Muscle of arm (tissue), 12 donors: ENCODE measurements around the gene TMEM63B. TPM values are rescaled to one million over a fixed set of nuclear protein-coding genes. Genes with fewer than 3 reads are reported as not detected.
A peak's percentile ranks its signal among the peaks of the same experiment; 100 is the strongest.
"Not testable (repeated sequence)": the region's sequence is repeated elsewhere in the genome, so short reads cannot be mapped to it uniquely, and the experiment has no call there.

ENCODE experiments used
- DNase-seq: peaks from one replicate; pipeline ENCODE4 v3.0.0-alpha.2; 2013
- polyA plus RNA-seq, 12 donors: library from polyadenylated mRNA; unstranded; fragments of 120-200 nt; gene quantifications; one replicate each; pipeline ENCODE4 v1.2.1, GENCODE V29; 2013; ENCODE audit not compliant: insufficient read length in 12 of 12

The TMEM63B gene
- polyA plus RNA-seq, 12 donors: 13.4 to 37.5 (median 17.9) TPM; not detected in 1

DNA sequence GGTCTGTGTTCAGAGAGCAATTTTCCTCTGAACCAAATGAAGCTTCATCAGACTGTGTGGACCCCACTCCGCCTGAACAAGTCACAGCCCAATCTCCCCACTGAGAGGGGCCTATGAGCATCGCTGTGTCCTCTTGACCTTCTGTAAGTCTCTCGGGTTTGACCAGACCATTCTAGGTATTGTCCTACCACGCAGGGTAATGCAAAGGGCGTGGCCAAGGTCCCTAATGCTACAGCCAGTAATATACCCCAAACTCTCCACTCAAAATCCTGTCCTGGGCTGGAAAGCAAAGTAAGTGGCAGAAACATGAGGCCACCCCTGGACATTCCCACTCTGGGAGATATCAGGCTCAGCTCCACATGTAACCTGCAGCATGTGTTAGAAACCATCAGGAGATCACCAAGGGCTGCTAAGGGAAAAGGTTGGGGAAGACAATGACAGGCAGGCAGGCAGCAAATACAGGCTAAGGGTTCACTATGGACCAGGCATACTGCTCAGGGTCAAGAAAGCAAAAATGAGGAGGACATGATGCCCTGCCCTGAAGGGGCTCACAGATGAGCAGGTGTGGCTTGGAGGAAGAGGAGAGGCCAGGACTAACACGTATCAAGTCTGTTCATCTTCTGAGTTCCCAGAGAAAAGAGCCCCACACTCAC is 33.5 kb upstream of the TMEM63B start:
- no peak for DNase-seq

DNA sequence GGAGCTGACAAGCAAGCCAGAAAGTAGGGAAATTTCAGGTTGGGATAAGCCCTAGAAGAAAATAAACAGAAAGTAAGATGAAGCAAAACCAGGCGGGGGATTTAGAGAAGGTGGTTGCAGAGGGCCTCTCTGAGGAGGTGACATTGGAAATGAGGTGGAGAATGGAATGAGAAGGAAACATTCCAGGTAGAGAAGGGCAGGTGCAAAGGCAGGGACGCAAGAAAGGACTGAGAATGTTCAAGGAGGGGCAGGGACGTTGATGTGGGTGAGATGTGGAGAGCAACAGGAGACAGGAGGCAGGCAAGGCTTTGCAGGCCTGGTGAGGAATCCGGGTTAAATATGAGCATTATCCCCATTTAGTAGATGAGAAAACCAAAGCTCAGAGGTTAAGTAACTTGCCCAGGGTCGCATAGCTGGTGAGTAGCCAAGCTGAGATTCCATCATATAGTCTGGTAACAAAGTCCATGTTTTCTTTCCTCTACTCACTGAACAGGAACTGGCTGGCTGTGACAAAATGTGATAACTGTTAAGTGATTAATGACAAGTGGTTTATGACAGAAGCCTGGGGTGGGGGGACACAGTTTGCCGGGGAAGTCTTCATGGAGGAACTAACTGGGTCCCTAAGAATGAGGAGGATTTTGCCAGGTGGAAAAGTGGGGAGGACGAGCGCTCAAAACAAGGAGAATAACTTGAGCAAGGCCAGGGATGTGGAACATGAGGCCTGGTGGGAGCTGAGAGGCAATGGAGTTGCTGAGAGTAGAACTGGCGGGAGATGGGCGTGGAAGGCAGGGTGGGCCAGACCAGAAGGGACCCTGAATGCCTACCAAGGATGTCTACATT is 32.7 kb upstream of the TMEM63B start:
- DNase-seq: no peak

DNA sequence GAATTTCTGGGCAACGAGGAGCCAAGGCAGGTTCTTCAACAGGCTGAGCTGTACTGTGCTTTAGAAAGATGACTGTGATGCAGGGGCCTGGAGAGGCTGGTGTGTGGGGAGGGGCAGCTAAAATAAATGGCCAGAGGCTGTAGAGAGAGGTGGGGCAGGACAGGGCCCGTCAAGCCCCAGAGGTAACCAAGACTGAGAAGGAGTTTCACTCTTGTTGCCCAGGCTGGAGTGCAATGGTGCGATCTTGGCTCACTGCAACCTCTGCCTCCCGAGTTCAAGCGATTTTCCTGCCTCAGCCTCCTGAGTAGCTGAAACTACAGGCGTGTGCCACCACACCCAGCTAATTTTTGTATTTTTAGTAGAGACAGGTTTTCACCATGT is 32.1 kb upstream of the TMEM63B start:
- not testable (repeated sequence) for DNase-seq

DNA sequence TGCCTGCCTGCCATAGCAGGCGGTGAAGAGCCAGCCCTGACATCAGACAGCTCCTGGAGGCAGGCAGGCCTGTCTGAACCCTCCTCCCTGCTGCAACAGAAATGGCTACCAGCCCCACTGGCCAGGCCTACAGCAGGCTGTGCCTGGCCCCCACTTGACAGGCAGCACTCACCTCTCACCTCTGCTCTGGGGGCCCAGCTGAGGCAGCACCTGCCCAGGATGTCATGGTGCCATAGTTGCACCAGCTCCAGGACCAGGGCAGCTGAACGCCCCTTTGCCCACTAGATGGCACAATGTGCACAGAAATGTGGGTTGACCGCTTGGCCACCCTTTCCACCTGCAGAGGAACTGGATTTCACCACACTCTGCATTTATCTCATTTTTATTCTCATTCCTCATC is 30.7 kb upstream of the TMEM63B start:
- peak; percentile 75 for DNase-seq

DNA sequence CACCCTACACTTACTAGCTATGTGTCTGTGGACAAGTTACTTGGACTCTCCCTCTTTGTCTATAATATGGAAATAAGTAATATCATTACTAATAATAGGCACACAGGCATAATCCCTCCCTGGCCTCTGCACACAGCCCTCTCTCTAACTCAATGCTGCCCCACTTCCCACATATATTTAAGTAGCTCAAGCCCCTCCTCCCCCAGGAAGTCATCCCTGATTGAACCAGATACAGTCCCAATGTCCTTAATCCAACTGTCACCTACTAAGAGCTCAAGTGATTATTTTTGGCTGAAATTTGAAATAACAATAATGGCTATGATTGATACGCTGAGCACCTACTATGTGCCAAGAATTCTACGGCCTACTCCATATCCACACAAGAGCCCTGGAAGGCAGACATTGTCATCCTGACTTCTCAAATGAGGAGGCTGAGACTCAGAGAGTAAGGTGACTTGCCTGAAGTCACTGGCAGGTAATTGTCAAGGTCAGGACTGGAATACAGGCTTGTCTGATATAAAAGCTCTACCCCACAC is 29.5 kb upstream of the TMEM63B start:
- DNase-seq: no peak

DNA sequence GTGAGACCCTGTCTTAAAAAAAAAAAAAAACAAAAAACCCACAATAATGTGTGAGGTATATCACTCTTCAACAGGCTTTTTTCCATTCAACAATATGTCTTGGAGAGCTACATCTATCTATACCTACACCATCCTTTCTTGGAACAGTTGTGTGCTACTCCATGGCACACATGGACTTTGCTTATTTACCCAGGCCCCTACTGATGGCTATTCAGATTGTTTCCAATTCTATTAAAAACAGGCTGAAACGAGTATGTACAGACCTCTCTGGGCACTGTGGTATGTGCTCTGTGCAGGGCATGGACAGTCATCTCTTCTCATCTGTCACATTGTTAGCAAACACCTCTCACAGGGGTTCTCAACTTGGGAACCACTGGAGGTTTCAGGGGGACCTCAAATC is 28.2 kb upstream of the TMEM63B start:
- no peak for DNase-seq

DNA sequence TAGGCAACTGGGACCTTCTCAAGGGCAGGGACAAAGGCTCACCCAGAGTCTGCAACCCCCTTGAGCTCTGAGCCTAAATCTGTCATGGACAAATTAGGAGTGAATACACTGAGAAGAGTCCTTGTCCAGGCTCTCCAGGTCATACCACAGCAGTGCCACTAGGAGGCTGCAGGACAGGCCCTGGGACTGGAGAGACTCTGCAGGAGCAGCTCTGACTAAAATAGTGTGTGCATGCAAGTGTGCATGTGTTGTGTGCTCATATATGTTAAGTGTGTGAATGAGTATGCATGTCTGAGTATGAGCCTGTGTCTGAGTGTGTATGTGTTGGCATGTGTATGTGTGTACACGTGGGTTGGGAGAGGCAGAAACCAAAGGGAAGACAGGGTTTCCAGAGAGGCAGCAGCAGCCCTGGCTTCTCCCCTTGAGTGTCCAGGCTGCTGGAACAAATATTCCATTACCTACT is 27.2 kb upstream of the TMEM63B start:
- no peak for DNase-seq

DNA sequence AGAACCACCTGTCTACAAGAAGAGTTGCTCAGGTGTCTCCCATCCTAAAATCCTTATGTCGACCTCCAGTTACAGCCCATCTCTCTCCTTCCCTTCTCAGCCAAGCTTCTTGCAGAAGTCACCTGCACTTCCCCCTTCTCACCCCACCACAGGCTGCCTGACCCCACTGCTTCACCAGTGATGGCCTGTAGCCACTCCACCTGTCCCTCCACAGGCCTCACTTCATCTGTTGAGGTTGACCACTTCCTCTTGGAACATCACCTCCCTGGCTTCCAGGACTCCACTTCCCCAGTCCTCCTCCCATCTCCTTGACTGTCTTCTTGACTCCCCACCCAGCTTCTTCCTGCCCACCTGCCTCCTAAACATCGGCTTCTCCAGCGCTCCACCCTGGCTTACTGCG is 25.5 kb upstream of the TMEM63B start:
- DNase-seq: no peak

DNA sequence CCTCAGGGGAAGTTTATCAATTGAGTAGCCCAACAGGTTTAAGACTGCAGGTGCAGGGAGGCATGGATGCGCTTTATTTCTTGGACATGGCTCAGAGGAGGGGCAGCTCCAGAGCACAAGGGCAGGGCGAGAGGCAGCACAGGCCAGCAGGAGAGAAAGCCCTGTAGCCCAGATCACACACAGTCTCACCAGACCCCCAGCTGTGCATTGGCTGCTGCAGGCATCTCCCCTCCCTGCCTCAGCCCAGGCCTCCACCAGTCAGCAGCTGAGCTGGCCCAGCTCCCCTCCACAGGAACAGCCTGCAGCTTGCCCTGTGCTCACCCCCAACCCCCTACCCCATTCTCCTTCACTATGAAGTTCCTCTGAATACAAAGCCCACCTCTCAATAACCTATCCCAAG is 24.8 kb upstream of the TMEM63B start:
- no peak for DNase-seq

DNA sequence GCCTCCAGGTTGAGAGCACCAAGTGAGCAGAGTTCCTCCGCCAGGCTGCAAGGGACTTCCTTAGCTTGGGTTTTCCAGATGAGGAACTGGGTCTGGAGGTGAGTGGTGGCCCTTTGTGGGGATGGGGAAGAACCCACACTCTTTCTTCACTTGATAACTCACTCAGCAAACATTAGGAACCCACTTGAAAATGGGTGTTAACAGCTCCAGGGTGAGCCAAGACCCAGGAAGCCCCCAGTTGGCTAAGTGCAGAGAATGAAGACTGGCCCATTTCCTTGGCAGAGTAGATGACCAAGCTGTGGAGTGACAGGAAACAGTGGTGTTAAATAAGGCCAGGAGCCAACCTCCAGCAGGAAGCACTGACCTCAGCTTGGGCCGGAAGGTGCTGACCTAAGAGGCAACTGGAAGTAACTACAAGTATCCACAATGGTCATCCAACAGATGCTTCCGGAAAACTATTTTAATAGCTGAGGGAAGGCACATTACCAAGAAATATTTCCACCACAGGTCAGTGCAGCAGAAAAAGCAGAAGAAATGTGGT is 22.8 kb upstream of the TMEM63B start:
- peak; percentile 36 for DNase-seq

DNA sequence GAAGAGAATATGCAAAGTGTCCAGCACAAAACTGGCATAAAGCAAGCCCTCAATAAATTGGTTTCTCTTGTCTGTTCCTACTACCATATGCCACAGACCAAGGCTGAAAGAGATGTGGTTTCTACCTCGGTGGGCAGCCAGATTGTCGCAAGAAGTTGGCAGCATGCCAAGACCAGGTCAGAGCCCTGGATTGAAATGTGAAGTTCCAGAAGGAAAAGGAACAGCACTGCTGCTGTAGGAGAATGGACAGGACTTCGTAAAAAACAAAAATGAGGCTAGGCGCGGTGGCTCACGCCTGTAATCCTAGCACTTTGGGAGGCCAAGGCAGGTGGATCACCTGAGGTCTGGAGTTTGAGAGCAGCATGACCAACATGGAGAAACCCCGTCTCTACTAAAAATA is 22.2 kb upstream of the TMEM63B start:
- no peak for DNase-seq

DNA sequence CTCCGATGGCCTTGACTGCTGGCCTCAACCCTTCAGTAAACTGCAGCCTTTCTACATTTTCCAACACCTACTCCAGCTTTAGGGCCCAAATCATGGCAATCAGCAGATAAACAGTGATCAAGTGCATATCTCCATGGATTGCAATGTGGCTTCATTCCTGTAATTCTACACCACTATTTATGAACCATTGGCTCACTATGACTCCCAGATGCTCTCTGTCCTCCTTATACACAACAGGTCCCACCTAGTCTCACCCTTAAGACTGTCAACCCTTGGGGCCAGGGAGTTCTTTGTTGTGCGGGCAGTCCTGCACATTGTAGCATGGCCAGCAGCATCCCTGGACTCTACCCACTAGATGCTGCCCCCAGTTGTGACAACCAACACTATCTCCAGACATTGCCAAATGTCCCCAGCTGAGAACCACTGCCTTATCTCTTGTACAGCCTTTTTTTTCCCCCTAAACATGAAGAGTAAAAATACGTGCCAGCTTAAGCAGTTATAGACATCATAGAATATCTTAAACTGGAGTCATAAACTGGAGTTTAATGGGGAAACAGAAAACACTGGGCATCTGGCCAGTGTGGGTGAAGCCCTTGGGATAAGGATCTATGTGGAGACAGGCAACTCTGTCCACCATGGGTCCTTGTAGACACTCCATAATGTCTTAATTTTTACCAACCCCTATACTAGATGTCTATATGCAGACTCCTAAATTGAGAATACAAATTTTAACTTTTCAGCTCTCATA is 21.2 kb upstream of the TMEM63B start:
- DNase-seq: no peak

DNA sequence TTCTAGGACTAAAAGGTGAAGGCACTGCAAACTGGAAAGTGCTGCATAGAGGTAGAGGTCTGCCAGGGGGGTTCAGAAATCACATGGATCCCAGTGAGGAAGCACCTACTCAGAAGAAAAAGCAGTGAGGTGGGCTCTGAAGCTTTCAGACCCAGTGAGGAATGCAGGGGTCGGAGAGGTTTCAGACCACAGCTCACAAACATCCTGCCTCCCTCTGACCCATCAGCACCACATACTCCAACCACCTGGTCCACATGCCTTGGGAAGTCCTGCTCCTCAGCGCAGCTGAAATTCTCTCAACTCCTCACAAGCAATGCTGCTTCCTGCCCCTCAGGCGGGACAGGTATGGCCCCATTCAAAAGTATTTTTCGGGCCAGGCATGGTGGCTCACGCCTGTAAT is 20.3 kb upstream of the TMEM63B start:
- DNase-seq: no peak

DNA sequence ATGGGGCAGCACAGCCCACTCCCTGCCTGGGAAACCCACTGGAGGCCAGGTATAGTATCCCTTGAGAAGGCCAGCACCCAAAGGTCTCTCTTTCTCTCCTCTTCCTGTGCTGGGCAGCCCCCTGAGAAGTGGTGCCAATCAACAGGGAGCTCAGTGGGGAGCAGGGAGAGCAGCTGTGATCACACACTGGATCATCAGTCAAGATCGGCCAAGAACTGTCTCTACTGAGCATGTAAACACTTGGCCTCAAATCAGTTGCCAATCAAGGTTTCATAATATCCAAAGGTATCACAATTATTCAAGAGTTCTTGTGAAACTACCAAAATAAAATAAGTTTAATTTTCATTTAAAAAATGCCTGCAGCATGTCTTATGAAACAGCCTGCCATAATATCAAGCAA is 18.9 kb upstream of the TMEM63B start:
- DNase-seq: no peak

DNA sequence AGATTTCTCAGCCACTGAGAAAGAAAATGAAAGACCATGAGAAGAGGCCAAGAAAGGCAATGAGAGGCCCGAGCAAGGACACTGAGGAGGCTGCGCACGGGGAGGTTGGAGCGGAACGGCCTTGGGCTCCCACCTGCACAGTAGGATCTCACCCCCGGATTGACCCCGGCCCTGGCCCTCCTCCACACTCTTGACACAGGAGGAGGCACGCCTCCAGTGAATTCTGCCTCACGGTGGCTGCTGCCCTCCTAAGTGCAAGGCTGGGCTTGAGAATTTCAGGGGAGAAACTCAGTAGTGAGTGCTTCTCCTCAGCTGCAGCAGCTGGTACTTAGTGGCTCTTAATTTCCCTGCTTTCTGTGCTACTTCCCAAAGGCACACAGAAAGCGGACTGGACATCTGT is 18.1 kb upstream of the TMEM63B start:
- DNase-seq: no peak

DNA sequence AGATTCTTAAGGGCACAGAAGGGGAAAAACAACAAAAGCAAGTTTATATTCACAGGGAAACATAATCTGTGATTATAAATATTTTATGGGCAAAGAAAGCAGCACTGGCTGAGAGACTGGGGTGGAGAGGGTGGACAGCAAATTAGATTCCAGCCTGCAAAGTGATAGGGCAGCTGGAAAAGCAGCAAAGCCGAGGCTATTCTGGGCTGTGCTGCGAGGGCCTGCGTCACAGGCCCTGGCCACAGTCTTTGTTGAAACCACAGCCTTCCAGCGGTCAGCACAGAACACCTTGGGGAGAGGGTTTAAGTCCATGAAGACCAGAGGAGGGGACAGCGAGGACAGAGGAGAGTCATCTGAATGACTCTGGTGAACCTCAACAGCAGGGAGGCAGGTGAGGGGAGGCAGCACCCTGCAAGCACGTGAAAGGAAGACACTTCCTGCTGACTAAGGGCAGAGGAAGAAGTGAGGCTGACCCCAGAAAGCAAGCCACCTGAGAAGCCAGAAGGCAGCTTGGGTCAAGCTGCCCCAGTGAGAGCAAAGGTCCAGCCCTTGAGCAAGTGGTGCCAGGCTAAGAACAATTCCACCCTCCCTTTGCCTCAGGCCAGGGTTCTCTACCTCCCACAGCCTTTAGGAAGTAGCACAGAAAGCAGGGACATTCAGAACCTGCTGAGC is 17.2 kb upstream of the TMEM63B start:
- DNase-seq: no peak

DNA sequence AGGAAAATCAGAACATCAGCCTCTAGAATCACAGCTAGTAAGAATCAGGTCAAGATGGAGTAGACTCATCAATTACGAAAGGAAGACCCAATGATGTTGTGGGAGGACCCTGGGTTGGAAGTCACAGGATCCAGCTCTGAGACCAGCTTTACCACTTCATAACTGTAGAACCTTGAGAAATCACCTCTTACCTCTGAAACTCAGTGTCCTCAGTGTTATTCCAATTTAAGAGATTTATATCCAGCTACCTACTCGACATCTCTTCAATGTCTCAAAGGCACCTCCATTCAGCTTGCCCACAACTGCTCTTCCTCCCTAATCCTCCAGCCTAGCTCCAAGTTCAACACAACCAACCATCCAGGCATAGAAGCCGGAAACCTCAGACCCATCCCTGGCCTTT is 16.4 kb upstream of the TMEM63B start:
- DNase-seq: no peak

DNA sequence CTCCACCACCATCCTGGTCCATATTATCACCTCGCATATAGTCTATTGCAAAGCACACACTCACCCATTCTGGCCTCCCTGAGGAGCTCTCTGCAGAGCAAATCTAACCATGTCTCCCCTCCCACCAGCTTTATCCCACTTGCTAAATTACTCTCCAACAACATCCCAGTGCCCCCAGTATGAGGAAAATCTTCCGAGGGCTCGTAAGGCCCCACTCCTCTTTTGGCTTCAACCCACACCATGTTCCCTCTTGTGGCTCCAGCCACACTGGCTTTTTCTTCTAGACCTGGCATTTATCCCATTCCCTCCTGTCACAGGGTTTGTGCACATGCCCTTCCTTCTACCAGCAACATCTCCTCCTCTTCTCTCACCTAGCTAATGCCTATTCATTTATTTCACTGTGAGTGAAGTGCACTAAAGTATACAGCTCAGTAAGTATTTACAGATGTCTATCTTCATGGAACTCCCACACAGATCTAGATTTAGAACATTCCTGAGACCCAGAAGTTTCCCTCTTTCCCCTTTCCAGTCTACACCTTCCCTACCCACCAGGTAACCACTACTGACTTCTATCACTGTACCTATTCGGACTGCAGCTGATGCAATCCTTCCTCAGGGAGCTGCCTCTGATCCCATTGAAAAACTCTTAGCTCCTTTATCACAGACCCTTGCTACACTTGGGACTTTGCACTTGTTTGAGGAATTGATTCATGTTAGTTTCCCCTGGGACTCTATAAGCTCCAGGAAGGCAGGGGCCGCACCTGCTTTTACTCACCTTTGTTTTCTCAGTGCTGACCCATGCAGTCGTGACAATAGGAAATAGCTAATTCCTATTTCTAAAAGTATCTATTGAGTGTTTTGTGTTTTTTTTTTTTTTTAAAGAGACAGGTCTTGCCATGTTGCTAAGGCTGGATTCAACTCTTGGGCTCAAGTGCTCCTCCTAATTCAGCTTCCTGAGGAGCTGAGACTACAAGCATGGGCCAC is 15.6 kb upstream of the TMEM63B start:
- DNase-seq: no peak

DNA sequence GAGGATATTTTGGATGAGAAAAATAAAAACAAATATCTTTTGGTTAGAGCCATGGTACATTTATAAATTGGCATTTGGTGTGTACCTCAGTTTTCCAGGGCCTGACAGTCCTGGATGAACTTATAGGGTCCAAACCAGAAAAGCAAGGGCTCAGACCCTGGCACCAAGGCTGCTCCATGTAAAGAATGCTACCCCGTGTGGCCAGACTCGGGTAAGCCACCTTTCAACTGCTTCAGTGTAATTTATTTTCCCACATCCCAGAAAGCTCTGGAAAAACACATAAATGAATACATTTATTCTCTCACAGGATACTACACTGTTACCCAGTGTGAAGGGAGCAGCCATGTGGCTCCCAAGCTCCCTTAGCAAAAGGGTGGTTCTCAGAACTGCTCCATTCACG is 13.9 kb upstream of the TMEM63B start:
- no peak for DNase-seq

DNA sequence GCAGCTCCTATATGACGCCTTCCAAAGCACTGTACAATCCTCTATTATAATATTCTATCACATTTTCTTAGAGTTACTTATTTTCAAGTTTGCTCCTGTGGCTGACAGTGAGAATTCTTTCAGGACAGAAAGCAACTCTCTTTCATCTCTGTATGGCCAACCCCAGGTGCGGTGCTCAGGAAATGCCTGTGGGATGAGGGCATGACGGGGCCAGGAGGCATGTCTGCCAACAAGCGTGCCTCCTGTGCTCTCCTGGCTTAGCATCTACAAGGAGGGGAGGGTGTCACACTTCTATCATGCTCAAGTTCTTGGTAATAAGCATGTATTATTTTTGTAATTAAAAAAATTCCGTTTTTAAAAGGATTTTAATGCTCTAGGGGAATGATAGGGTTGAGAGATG is 11.5 kb upstream of the TMEM63B start:
- no peak for DNase-seq
